K562 (cell line): ENCODE data around the gene TP63. TPM values are rescaled to one million over a fixed set of nuclear protein-coding genes. Genes with fewer than 3 reads are reported as not detected.

ENCODE experiments used
- ATAC-seq: fragments of 200-7000 bp; cut with Tn5 transposase; 3 replicates; pipeline ENCODE4 v1.9.1; 2020; ENCODE audit warnings: moderate library complexity
- BruUV-seq: library from RNA; stranded (reverse); fragments of 400-500 nt; replicated peaks from 2 replicates; lab custom pipeline; 2021; lab: Mats Ljungman, UMichigan
- CTCF ChIA-PET: fragments of 300-600 bp; formaldehyde crosslinking; extraction: SDS; loops from one replicate; lab custom pipeline; 2021; ENCODE audit warnings: low intra/inter-chr PET ratio; lab: Yijun Ruan, JAX
- POLR2A ChIA-PET: fragments of 300-600, 350-650 bp; sonication (Branson Sonifier 250); formaldehyde crosslinking; extraction: SDS; loops from one replicate; lab custom pipeline; 2021; ENCODE audit warnings: antibody characterized with exemption, inconsistent platforms; lab: Yijun Ruan, JAX
- DNase-seq, 4 experiments: peaks; one replicate each; pipeline versions ENCODE4 v3.0.0 to v3.0.0-alpha.2; 2011 to 2018; ENCODE audit warnings: low spot score in 3 of 4, mixed read lengths in 3 of 4; ENCODE audit errors: extremely low read depth in 1 of 4
- FAIRE-seq: peaks from 2 replicates; lab custom pipeline; 2011; peaks lifted over from hg19 to GRCh38; lab: Jason Lieb, UNC
- H2AFZ ChIP-seq: 2 replicates; pipeline ENCODE4 v1.6.0; 2011; ENCODE audit warnings: low read depth, low read length, control low read depth, inconsistent platforms
- H3K27ac ChIP-seq: fragments of 200-600 bp; 3 replicates; pipeline ENCODE4 v1.8.0; 2011; ENCODE audit warnings: low read depth, mild to moderate bottlenecking, control low read depth, inconsistent platforms, low read length, moderate library complexity, mixed read lengths; ENCODE audit errors: extremely low read depth
- H3K27me3 ChIP-seq, 2 experiments: fragments of 300-600 bp in 1 of 2; 2 replicates in 1 of 2; 3 replicates in 1 of 2; pipeline versions ENCODE4 v1.6.0 to v1.8.0; 2011; ENCODE audit warnings: inconsistent platforms in 2 of 2, low read length in 2 of 2, mild to moderate bottlenecking in 1 of 2, mixed read lengths in 1 of 2, moderate library complexity in 1 of 2; ENCODE audit not compliant: control insufficient read depth in 2 of 2, insufficient read depth in 2 of 2
- H3K36me3 ChIP-seq: fragments of 300-600 bp; 3 replicates; pipeline ENCODE4 v1.8.0; 2011; ENCODE audit warnings: mild to moderate bottlenecking, low read length, inconsistent platforms; ENCODE audit not compliant: control insufficient read depth, insufficient read depth
- H3K4me1 ChIP-seq, 2 experiments: fragments of 200-600 bp in 1 of 2; replicated peaks in 1 of 2; 2 replicates in 1 of 2; 3 replicates in 1 of 2; pipeline versions ENCODE4 v1.5.1 to v1.8.0; 2011; ENCODE audit warnings: inconsistent platforms in 2 of 2, low read length in 2 of 2, mild to moderate bottlenecking in 1 of 2, mixed read lengths in 1 of 2, moderate library complexity in 1 of 2; ENCODE audit not compliant: control insufficient read depth in 2 of 2, insufficient read depth in 2 of 2
- H3K4me2 ChIP-seq: 2 replicates; pipeline ENCODE4 v1.6.1; 2011; ENCODE audit warnings: low read length, control low read depth, inconsistent platforms, mixed read lengths; ENCODE audit not compliant: insufficient read depth
- H3K4me3 ChIP-seq: fragments of 200-600 bp; sonication (generic), shearing (Covaris generic); 2 replicates; pipeline ENCODE4 v1.5.1; 2016; ENCODE audit warnings: control low read depth, inconsistent platforms
- H3K79me2 ChIP-seq: fragments of 200-600 bp; 3 replicates; pipeline ENCODE4 v1.8.0; 2011; ENCODE audit warnings: low read length, inconsistent platforms; ENCODE audit not compliant: control insufficient read depth, insufficient read depth
- H3K9ac ChIP-seq, 2 experiments: 2 replicates each; pipeline versions ENCODE4 v1.6.0 to v1.6.1; 2011; ENCODE audit warnings: low read depth in 2 of 2, low read length in 2 of 2, control low read depth in 1 of 2, inconsistent platforms in 1 of 2, mild to moderate bottlenecking in 1 of 2, mixed read lengths in 1 of 2; ENCODE audit not compliant: insufficient read depth in 1 of 2
- H3K9me1 ChIP-seq: one replicate; pipeline ENCODE4 v1.6.0; 2011; ENCODE audit warnings: inconsistent platforms, mild to moderate bottlenecking, low read length, moderate library complexity; ENCODE audit not compliant: control insufficient read depth, insufficient read depth
- H3K9me3 ChIP-seq: replicated peaks from 2 replicates; pipeline ENCODE4 v1.5.1; 2011; ENCODE audit warnings: low read depth, low read length, inconsistent platforms; ENCODE audit not compliant: control insufficient read depth, insufficient read depth
- H4K20me1 ChIP-seq: replicated peaks from 2 replicates; pipeline ENCODE4 v1.6.1; 2011; ENCODE audit warnings: low read length, inconsistent platforms, mixed read lengths; ENCODE audit not compliant: control insufficient read depth, insufficient read depth
- ELK1 ChIP-seq: sonication (generic); formaldehyde crosslinking; IDR thresholded peaks from 2 replicates; pipeline ENCODE4 v1.8.1; 2022; ENCODE audit warnings: missing genetic modification reagents
- SRSF3 ChIP-seq: fragments of 200-400 bp; formaldehyde crosslinking; IDR thresholded peaks from 2 replicates; pipeline ENCODE4 v1.6.1; 2016; ENCODE audit warnings: mild to moderate bottlenecking, low read length, moderate library complexity; ENCODE audit not compliant: insufficient read depth
- TEAD2 ChIP-seq: fragments of 450-650 bp; IDR thresholded peaks from 2 replicates; pipeline ENCODE4 v1.6.1; 2016; ENCODE audit warnings: missing genetic modification characterization, control low read depth, missing compliant biosample characterization
- TSHZ1 ChIP-seq: fragments of 250-450 bp; sonication (Bioruptor Pico); IDR thresholded peaks from 2 replicates; pipeline ENCODE4 v1.4.0; 2020; ENCODE audit warnings: mild to moderate bottlenecking, moderate library complexity
- ZBTB17 ChIP-seq: fragments of 450-650 bp; formaldehyde crosslinking; IDR thresholded peaks from 2 replicates; pipeline ENCODE4 v1.4.0; 2020; ENCODE audit warnings: mild to moderate bottlenecking
- ZBTB7A ChIP-seq: IDR thresholded peaks from 2 replicates; pipeline ENCODE4 v1.6.1; 2011; ENCODE audit warnings: low read depth, mild to moderate bottlenecking, low read length, moderate library complexity, borderline replicate concordance; ENCODE audit not compliant: control insufficient read depth
- ZNF282 ChIP-seq: sonication (generic); formaldehyde crosslinking; IDR thresholded peaks from 2 replicates; pipeline ENCODE4 v1.8.1; 2023; ENCODE audit warnings: missing genetic modification reagents
- ZNF609 ChIP-seq: sonication (generic); formaldehyde crosslinking; IDR thresholded peaks from 2 replicates; pipeline ENCODE4 v1.8.1; 2023; ENCODE audit warnings: missing genetic modification reagents, mild to moderate bottlenecking, borderline replicate concordance
- ZNF77 ChIP-seq: fragments of 250-450 bp; sonication (Bioruptor Pico); IDR thresholded peaks from 2 replicates; pipeline ENCODE4 v1.5.0; 2020
- WGBS: fragments of 100-300 bp; shearing (Covaris generic); methylation state at CpG from one replicate; pipeline ENCODE4 v1.1.6; 2016; ENCODE audit warnings: low coverage, mixed read lengths; ENCODE audit not compliant: insufficient coverage; ENCODE audit errors: missing lambda C conversion rate; 5-methylcytosine and 5-hydroxymethylcytosine counted together
- in situ Hi-C: fragments of 300-500 bp; cut with MboI; formaldehyde crosslinking; loops from 4 replicates; pipeline ENCODE4 v1.15.0; 2018; ENCODE audit warnings: inconsistent platforms, mixed read lengths
- intact Hi-C: fragments of 100-400 bp; cut with micrococcal nuclease; formaldehyde crosslinking; loops from 2 replicates; pipeline ENCODE4 v1.14.2; 2022
- polyA plus RNA-seq, 8 experiments: library from polyadenylated mRNA; depleted of rRNA in 4 of 8; stranded (reverse) in 5 of 8; unstranded in 3 of 8; fragments of >200 nt; fragmentation: Nextera tagmentation in 2 of 8; fragmentation: Illumina TruSeq in 1 of 8; extraction: Ambion mirVana in 2 of 8; extraction: Trizol in 1 of 8; gene quantifications; 2 replicates each; pipeline versions ENCODE4 v1.2.1 to v1.2.3, GENCODE V29; 2011 to 2014; ENCODE audit warnings: inconsistent platforms in 1 of 8, missing spikeins in 1 of 8
- total RNA-seq, 7 experiments: library from RNA; depleted of rRNA in 6 of 7; stranded (reverse); fragments of >200 nt in 6 of 7; fragmentation: Illumina TruSeq in 2 of 7; extraction: Trizol in 2 of 7; gene quantifications; 2 replicates each; pipeline versions ENCODE4 v1.2.1 to v1.2.3, GENCODE V29; 2011 to 2021; ENCODE audit warnings: low replicate concordance in 1 of 7

Gene TP63
- total and polyA plus RNA-seq, 9 of the 15 experiments (the other 6 are each of a cell fraction or from before 2014, with no cell fraction given): 0.32 to 1.4 (median 0.50) TPM

GRCh38 chr3:189813647-189814240, 182.6 kb downstream of the TP63 start (continued):
- TF ChIP-seq ZNF609: no peak
- TF ChIP-seq ZNF77 (CRISPR knock-in tag): no peak
- TF ChIP-seq ZBTB7A: no peak
- no peak for TF ChIP-seq SRSF3
- no peak for TF ChIP-seq ZNF282 (CRISPR knock-in tag)
- TF ChIP-seq ZBTB17 (CRISPR knock-in tag): no peak

- Histone ChIP-seq H4K20me1 (no peaks in the 10 kb centered on the region), H3K9me1 (no peaks in the 10 kb centered on the region), H3K9ac (no peak overlapping the region), H3K27me3 (no peaks in the 10 kb centered on the region), H3K79me2 (no peaks in the 10 kb centered on the region), H3K9me3 (no peaks in the 10 kb centered on the region), H3K27ac (no peak overlapping the region), H2AFZ (no peak overlapping the region), H3K4me1 (no peaks in the 10 kb centered on the region), H3K36me3 (no peaks in the 10 kb centered on the region), H3K4me3 (no peak overlapping the region), H3K4me2 (no peak overlapping the region)
- FAIRE-seq: no peak
- intact Hi-C loops (no loop called here), in situ Hi-C loops (no loop called here)
- POLR2A ChIA-PET: no interaction called here
- no TSS peak for BruUV-seq
- CTCF ChIA-PET: no interaction called here
- DNase-seq: no peak
- 9% methylated on average over 2 of the region's 2 CpGs for WGBS
- ATAC-seq: no peak
- TF ChIP-seq ELK1 (CRISPR knock-in tag) (no peak), TSHZ1 (CRISPR knock-in tag) (no peak), TEAD2 (tag) (no peak)
Observed at GRCh38 chr3:189820365-189820720, 189.2 kb downstream of the TP63 start.
